Activated naive CD8-positive, alpha-beta T cell treated with anti-CD3 and anti-CD28 coated beads, Interleukin-2, amount 50 U/mL, for 16 hours (primary cell): Measurements from ENCODE around the gene CRB2.

Experiments
- DNase-seq: peaks from one replicate; pipeline ENCODE4 v3.0.0-alpha.2; 2020; ENCODE audit warnings: low read depth, low spot score

Gene CRB2

DNA sequence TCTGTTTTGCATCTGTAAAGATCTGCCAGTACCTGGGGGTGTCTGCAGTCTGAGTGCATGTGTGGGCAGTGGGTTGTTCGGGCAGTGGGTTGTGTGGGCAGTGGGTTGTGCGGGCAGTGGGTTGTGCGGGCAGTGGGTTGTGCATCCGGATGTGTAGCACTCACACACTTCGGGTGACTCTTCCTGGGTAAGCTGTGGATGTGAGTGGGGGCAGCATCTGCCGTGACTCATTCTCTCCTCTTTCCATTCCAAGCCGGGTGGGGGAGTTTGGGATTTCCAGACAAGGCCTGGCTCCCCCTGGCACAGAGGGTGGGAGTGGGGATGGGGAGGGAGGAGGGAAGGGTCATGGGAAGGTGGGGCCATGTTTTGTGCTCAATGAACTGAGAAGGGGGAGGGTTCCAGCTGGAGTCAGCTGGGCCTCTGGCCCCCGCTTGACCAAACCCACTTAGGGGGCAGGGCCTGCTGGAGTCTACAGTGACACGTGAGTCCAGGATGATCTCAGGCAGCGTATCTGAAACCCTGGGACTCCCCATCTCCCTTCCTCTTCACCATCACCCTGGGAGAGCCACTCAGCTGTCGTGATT lies 8.3 kb downstream of the CRB2 start:
- no peak for DNase-seq

DNA sequence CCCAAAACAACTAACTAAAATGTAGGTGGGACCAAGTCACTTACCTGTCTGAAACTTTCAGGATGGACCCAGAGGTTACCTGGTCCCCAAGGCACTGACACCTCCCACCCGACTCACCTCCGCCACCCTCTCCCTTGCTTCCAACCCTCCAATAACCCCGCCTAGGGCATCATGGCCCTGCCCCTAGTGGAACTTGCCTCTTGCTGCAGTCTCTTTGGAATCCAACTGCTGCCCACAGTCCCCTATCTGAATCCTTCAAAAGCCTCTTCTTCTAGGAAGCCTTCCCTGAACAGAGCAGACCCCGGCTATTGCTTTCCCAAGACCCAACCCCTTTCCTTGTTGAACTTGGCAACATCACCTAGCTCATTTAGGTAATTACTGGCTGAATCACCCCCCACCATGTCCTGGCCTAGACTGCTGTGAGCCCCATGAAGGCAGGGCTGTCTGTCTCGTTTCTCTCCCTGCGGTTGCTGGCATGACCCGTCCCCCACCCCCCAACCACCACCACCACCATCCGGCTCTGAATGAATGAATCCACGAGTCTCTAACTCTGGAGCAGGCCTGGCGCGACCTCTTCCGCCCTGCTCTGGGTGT lies 9.4 kb downstream of the CRB2 start:
- DNase-seq, result no peak

- DNase-seq, result no peak
These were observed 10.0 kb downstream of the CRB2 start for GRCh38 chr9:123365881-123366528.

DNA sequence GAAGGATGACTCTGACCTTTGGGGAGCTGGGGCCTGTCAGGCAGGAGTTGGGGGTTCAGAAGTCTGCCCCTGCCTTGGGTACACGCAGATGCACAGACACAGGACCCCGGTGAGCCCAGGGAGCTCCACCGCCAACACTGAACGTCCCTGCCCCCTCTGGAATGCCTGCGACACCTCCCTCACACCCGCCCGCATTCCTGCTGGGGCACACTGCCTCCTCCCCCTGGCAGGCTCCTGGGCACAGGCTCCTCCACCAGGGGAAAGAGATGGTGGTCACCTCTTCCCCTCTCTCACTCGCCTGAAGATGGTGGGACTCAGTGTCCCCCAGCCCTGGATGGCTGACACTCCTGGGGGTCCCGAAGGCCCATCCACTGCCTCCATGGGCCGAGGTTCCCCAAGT lies 12.0 kb downstream of the CRB2 start:
- no peak for DNase-seq

GRCh38 chr9:123368536-123369153 lies 12.6 kb downstream of the CRB2 start:
- DNase-seq, result no peak

DNA sequence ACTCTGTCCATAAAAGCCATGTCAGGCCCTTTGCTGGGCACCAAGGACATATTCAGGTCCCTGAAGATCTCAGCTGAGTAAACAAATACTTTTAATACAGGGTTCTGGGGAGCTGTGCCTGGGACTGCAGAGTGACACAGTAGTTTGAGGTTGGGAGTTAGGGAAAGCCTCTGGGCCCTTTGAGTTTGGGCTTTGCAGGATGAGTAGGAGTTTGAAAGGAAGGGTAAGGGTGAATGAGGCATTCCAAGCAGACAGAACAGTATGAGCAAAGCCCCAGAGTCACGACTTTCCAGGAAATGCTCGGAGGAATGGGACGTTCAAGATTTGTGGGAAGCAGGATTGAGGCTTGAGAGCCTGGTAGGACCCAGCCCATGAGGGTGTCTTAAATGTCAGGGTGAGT lies 13.3 kb downstream of the CRB2 start:
- DNase-seq, result no peak

DNA sequence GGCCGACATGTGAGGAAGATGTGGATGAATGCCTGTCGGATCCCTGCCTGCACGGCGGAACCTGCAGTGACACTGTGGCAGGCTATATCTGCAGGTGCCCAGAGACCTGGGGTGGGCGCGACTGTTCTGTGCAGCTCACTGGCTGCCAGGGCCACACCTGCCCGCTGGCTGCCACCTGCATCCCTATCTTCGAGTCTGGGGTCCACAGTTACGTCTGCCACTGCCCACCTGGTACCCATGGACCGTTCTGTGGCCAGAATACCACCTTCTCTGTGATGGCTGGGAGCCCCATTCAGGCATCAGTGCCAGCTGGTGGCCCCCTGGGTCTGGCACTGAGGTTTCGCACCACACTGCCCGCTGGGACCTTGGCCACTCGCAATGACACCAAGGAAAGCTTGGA lies 14.1 kb downstream of the CRB2 start:
- DNase-seq, result no peak

- DNase-seq, result no peak
These were observed 14.7 kb downstream of the CRB2 start for GRCh38 chr9:123370526-123371227.

- no peak for DNase-seq
These were observed 15.2 kb downstream of the CRB2 start for GRCh38 chr9:123371228-123371584.

- DNase-seq, result no peak
These were observed 16.0 kb downstream of the CRB2 start for GRCh38 chr9:123371805-123372590.

GRCh38 chr9:123372766-123373446 lies 16.9 kb downstream of the CRB2 start:
- no peak for DNase-seq

DNA sequence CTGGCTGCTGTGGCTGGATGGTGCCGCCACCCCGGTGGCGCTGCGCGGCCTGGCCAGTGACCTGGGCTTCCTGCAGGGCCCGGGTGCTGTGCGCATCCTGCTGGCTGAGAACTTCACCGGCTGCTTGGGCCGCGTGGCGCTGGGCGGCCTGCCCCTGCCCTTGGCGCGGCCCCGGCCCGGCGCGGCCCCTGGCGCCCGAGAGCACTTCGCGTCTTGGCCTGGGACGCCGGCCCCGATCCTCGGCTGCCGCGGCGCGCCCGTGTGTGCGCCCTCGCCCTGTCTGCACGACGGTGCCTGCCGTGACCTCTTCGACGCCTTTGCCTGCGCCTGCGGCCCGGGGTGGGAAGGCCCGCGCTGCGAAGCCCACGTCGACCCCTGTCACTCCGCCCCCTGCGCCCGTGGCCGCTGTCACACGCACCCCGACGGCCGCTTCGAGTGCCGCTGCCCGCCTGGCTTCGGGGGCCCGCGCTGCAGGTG lies 17.5 kb downstream of the CRB2 start:
- no peak for DNase-seq

DNA sequence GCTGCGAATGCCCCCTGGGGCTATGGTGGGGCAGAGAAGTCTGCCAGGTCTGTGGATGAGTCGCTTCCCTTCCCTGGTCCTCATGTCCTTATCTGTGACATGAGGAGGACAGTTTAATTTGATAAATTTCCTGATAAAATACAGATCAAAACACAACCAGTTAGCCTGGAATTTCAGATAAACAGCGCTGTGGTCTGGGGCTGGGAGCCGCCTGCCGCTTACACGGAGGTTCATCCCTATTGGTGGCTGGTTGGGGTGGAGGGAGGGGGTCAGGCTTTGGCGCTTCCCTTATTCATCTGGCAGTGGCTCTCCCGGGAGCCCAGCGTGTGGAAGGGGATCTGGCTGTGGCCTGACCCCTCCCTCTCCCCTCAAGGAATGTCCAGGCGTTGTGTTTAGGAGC lies 17.9 kb downstream of the CRB2 start:
- no peak for DNase-seq

DNA sequence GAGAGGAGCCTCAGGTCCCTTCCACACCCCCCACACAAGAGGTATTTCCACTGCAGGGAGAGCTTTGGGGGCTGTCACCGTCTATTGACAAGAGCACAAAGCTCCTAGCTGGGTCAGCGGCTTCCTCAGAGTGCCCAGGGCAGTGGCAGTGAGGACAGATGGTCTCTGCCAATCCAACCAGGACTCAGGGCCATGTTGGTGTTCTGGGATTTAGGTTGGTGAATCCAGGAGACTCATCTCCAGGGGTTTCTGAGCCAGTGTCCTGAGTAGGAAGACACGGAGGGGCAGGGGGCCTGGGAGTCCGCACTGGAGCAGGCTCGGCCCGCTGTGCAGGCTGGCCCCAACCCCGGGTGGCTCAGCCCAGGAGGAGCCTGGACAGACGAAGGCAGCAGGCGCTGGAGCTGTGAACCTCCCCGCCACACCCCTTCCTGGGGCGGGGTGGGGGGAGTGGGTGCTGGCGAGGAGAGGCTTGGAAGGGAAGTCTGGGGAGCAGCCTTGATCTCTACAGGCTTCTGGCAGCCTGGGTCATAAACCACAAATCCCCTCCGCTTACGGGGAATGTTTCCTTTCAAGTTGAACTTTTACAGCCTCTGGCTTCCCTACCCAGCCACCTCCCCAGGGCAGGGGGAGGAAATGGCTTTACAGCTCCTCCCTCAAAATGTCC lies 19.6 kb downstream of the CRB2 start:
- no peak for DNase-seq

GRCh38 chr9:123376218-123377071 lies 20.4 kb downstream of the CRB2 start:
- no peak for DNase-seq

DNA sequence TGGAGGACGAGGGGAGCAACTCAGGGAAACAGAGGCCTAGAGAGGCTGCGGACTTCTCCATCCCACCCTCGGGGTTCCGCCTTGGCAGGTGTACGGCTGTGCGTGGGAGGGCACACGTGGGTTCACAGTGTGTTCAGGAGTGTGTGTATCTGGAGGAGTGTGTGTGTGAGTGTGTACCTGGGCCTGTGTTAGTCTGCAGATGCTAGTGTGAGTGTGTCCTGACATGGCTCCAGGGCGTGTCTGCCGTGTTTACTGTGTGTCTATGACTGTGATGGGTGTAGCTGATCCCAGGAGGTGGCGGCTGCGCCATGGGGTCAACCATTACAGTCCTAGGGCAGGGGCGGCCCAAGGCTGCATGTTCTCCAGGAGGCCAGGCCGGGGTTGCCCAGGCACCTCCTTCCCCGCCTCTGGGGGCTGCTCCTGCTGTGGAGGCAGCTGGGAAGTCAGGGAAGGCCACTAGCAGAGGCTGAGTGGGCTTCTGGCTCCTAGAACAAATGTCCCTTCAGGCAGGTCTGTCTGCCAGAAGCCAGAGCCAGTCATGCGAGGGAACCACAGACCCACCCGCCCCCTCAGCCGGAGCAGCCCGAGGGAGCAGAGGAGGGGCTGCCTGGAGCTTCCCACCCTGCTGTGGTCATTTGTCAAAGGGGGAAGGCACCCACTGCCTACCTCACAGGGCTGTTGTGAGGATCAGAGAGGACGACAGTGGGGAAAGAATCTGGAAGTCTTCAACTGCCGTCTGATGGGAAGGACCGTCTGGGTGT lies 21.4 kb downstream of the CRB2 start:
- DNase-seq, result no peak

DNA sequence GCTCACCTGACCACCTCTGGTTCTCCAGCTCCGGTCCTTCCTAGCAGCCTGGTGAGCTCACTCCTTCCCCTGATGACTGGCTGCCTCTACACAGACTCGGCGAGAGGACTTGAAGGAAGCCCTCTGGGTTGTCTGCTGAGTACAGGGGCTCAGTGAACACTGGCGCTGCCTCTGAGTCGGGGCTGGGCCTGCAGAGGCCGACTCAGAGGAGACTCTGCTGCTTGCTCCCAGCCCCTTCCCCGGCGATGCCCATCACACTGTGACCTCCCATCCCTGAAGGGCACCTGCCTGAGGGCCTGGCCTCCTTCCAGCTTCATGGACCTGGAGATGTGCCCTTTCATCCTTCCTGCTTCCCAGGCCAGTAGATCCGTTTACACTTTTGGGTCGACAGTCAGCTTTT lies 22.0 kb downstream of the CRB2 start:
- no peak for DNase-seq

DNA sequence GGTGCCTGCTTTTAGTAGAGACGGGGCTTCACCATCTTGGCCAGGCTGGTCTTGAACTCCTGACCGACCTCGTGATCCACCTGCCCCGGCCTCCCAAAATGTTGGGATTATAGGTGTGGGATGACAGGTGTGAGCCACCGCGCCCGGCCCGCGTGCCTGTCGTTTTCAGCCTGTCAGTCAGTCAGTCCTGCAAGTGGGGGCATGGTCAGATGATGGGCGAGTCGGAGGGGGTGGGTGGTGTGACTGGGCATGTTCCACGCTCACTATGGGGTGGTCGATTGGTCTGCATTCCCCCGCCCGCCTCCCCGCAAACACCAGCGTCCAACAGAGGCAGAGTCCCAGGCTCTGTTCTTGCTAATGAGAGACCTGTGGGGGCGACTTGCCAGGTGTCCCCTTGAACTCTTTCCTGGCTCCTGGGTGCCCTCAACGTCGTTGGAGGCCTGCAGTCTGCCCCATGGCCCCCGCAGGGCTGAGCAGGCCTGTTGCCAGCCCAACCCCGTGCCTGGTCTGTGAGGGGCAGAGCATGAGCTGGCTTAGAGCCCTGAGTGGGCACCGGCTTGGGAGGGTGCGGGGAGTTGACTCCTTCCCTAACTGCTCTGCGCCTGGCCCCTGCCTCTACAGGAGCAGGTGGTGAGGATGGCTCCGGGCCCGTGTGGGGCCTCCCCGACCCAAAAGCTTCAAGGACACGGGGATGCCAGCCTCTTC lies 23.1 kb downstream of the CRB2 start:
- DNase-seq, result no peak
